GM21825 (cell line): ENCODE measurements around the gene ARHGEF6.

Source experiments
- ATAC-seq: cut with Tn5 transposase; IDR thresholded peaks from one replicate; pipeline ENCODE4 v1.9.1; 2021; ENCODE audit warnings: mild to moderate bottlenecking, moderate library complexity; ENCODE audit not compliant: unreplicated experiment

Gene ARHGEF6

GRCh38 chrX:136652822-136653723 is 127.7 kb downstream of the ARHGEF6 start:
- ATAC-seq: no peak

GRCh38 chrX:136650811-136651210 is 129.9 kb downstream of the ARHGEF6 start:
- ATAC-seq: no peak

GRCh38 chrX:136647677-136648360 is 132.9 kb downstream of the ARHGEF6 start, which contains the start of gene CD40LG:
Gene CD40LG (plus strand): TSS chrX:136648158. CDS start chrX:136648249, 91 bp downstream.
- no peak for ATAC-seq

- no peak for ATAC-seq
Observed at GRCh38 chrX:136646602-136647239, 134.0 kb downstream of the ARHGEF6 start.

GRCh38 chrX:136643243-136643642 is 137.5 kb downstream of the ARHGEF6 start:
- no peak for ATAC-seq

GRCh38 chrX:136639506-136640176 is 141.1 kb downstream of the ARHGEF6 start:
- ATAC-seq: no peak

- no peak for ATAC-seq
Observed at GRCh38 chrX:136636121-136636520, 144.6 kb downstream of the ARHGEF6 start.

- peak; percentile 80 for ATAC-seq
Observed at GRCh38 chrX:136635235-136635634, 145.5 kb downstream of the ARHGEF6 start.

GRCh38 chrX:136630881-136631280 is 149.9 kb downstream of the ARHGEF6 start:
- no peak for ATAC-seq

GRCh38 chrX:136629084-136629750 is 151.5 kb downstream of the ARHGEF6 start:
- no peak for ATAC-seq

- no peak for ATAC-seq
Observed at GRCh38 chrX:136627409-136627808, 153.3 kb downstream of the ARHGEF6 start.

GRCh38 chrX:136626891-136627290 is 153.8 kb downstream of the ARHGEF6 start:
- no peak for ATAC-seq

- no peak for ATAC-seq
Observed at GRCh38 chrX:136626237-136626636, 154.5 kb downstream of the ARHGEF6 start.

- no peak for ATAC-seq
Observed at GRCh38 chrX:136625246-136625645, 155.5 kb downstream of the ARHGEF6 start.

GRCh38 chrX:136623396-136623795 is 157.3 kb downstream of the ARHGEF6 start:
- ATAC-seq: no peak

GRCh38 chrX:136622568-136622967 is 158.2 kb downstream of the ARHGEF6 start:
- no peak for ATAC-seq

- ATAC-seq: no peak
Observed at GRCh38 chrX:136620780-136621179, 160.0 kb downstream of the ARHGEF6 start.

- ATAC-seq: no peak
Observed at GRCh38 chrX:136619899-136620505, 160.7 kb downstream of the ARHGEF6 start.

- peak; percentile 94 for ATAC-seq
Observed at GRCh38 chrX:136616987-136617685, 163.6 kb downstream of the ARHGEF6 start.
